ENCODE data around the gene SULT1C2.

GRCh38 chr2:108349571-108349928 is 60.9 kb downstream of the SULT1C2 start:
- TF ChIP-seq FOSL1 (IDR thresholded peaks at IDR 0.05; ENCODE audit: low read depth) (no peak), CTCF (IDR thresholded peaks at IDR 0.05 in 2 of 3, conservative IDR thresholded peaks at IDR 0.05 in 1 of 3; ENCODE audit: borderline replicate concordance in 1 of 3, insufficient read depth in 1 of 3, low read depth in 2 of 3, low read length in 2 of 3) (no peak), RAD21 (IDR thresholded peaks at IDR 0.05; ENCODE audit: low read depth) (no peak), MAX (IDR thresholded peaks at IDR 0.05) (no peak), REST (IDR thresholded peaks at IDR 0.05; ENCODE audit: low read depth) (no peak), EZH2 (IDR thresholded peaks at IDR 0.05) (no peak), POLR2A (IDR thresholded peaks at IDR 0.05; ENCODE audit: borderline replicate concordance, extremely low read depth, insufficient read depth, insufficient read length) (no peak), EZH2phosphoT487 (IDR thresholded peaks at IDR 0.05; ENCODE audit: borderline replicate concordance) (no peak), ATF3 (IDR thresholded peaks at IDR 0.05) (no peak), JUND (IDR thresholded peaks at IDR 0.05) (no peak)
